ENCODE data around the gene SUCO. TPM values are rescaled to one million over a fixed set of nuclear protein-coding genes. Genes with fewer than 3 reads are reported as not detected.

SUCO gene
- total and polyA plus RNA-seq, 2 donors (not counting 1 experiment from before 2014, with no cell fraction given): 5.5 to 59.7 TPM

DNA sequence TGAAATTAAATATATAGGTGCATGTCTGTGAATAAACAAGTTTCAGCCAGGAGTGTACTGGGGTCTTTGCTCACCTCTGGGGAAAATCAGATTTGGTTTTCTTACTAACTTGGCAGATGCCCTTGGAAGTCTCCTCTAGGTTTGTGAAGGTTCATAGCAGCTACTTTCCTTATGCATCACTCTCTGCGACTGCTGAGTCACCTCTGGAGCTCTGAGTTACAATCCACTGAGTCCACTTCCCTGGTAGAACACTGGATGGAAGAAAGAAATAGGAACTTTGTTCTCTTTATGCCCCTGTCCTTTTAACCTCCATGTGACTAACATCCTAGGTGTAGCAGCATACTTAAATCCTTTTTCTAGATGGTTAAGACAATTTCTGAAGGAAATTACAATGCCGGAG lies 121.6 kb downstream of the SUCO start:
- H3K27ac Mint-ChIP-seq: no peak overlapping the region
- no peak for DNase-seq
- Histone ChIP-seq H3K27me3 (replicated peaks in 1 of 4; ENCODE audit: control extremely low read depth in 1 of 4, control insufficient read depth in 3 of 4, insufficient read depth in 4 of 4, low read length in 3 of 4) (no peaks in the 10 kb centered on the region), H3K4me3 (ENCODE audit: control extremely low read depth in 1 of 5, extremely low read depth in 1 of 5, insufficient read depth in 1 of 5, low read depth in 2 of 5, low read length in 4 of 5) (no peak overlapping the region), H3K27ac (ENCODE audit: low read length in 2 of 2) (no peak overlapping the region), H3K36me3 (replicated peaks in 1 of 2; ENCODE audit: control extremely low read depth in 1 of 2, control insufficient read depth in 1 of 2, extremely low read depth in 1 of 2, insufficient read depth in 2 of 2, low read length in 1 of 2) (no peaks in the 10 kb centered on the region), H4K20me1 (ENCODE audit: control insufficient read depth, insufficient read depth, low read length, poor library complexity, severe bottlenecking) (no peaks in the 10 kb centered on the region), H3K79me2 (ENCODE audit: control insufficient read depth, insufficient read depth, low read length) (no peaks in the 10 kb centered on the region), H3K4me2 (replicated peaks; ENCODE audit: low read depth, low read length, poor library complexity, severe bottlenecking) (no peak overlapping the region), H3K4me1 (ENCODE audit: control insufficient read depth in 2 of 2, insufficient read depth in 2 of 2, low read length in 2 of 2) (no peaks in the 10 kb centered on the region), H3K9me3 (ENCODE audit: control extremely low read depth in 1 of 3, control insufficient read depth in 2 of 3, insufficient read depth in 1 of 3, low read length in 2 of 3) (no peaks in the 10 kb centered on the region), H2AFZ (ENCODE audit: insufficient read depth, low read depth, low read length, poor library complexity, severe bottlenecking) (no peak overlapping the region), H3K9ac (ENCODE audit: low read length) (no peak overlapping the region)
- TF ChIP-seq, protein P1, sequence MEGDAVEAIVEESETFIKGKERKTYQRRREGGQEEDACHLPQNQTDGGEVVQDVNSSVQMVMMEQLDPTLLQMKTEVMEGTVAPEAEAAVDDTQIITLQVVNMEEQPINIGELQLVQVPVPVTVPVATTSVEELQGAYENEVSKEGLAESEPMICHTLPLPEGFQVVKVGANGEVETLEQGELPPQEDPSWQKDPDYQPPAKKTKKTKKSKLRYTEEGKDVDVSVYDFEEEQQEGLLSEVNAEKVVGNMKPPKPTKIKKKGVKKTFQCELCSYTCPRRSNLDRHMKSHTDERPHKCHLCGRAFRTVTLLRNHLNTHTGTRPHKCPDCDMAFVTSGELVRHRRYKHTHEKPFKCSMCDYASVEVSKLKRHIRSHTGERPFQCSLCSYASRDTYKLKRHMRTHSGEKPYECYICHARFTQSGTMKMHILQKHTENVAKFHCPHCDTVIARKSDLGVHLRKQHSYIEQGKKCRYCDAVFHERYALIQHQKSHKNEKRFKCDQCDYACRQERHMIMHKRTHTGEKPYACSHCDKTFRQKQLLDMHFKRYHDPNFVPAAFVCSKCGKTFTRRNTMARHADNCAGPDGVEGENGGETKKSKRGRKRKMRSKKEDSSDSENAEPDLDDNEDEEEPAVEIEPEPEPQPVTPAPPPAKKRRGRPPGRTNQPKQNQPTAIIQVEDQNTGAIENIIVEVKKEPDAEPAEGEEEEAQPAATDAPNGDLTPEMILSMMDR (IDR thresholded peaks at IDR 0.05): no peak
- no peak for TF ChIP-seq EZH2 (IDR thresholded peaks at IDR 0.05; ENCODE audit: borderline replicate concordance, insufficient read depth, low read depth, low read length, poor library complexity, severe bottlenecking)
- WGBS (ENCODE audit: insufficient coverage): no CpG with 5 or more reads among the region's 2 CpGs
- no peak for ATAC-seq (ENCODE audit: low read depth)
- peaks cover 6% of the 10 kb centered on the region for H3K27me3 Mint-ChIP-seq
- H3K4me3 Mint-ChIP-seq: no peak overlapping the region
- intact Hi-C loops (cut with micrococcal nuclease): no loop called here
- ChIA-PET CTCF (no interaction called here), POLR2A (no interaction called here)
- no peaks in the 10 kb centered on the region for H3K9me3 Mint-ChIP-seq (ENCODE audit: insufficient read depth)
- no peaks in the 10 kb centered on the region for H3K4me1 Mint-ChIP-seq

DNA sequence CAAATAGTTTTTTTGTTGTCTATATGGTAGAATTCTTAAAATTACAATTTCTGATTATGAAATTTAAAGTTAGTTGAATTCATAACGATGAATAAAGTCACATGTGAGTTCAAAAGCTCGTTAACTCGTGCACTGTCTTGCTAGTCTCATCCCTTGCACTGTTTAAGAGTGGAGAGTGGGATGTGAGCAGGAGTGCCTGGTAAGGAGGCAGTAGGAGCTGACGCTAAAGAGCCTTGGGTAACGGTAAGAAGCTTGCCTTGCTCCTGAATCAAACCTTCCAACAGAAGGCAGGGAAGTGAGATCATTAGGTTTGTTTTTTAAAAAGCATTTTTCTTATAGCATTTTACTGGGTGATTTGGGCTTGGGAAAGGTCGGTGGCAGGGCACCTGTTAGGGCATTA lies 123.6 kb downstream of the SUCO start:
- H3K4me2 ChIP-seq (replicated peaks; ENCODE audit: low read depth, low read length, poor library complexity, severe bottlenecking): no peak overlapping the region
- 91% methylated on average over 4 of the region's 6 CpGs for WGBS (ENCODE audit: insufficient coverage)
- DNase-seq: no peak
- no peaks in the 10 kb centered on the region for H4K20me1 ChIP-seq (ENCODE audit: control insufficient read depth, insufficient read depth, low read length, poor library complexity, severe bottlenecking)
- Mint-ChIP-seq H3K4me3 (no peak overlapping the region), H3K9me3 (ENCODE audit: insufficient read depth) (no peaks in the 10 kb centered on the region), H3K4me1 (no peaks in the 10 kb centered on the region), H3K27me3 (peaks cover 6% of the 10 kb centered on the region), H3K27ac (no peak overlapping the region)
- ChIA-PET POLR2A (no interaction called here), CTCF (no interaction called here)
- H3K36me3 ChIP-seq (replicated peaks in 1 of 2; ENCODE audit: control extremely low read depth in 1 of 2, control insufficient read depth in 1 of 2, extremely low read depth in 1 of 2, insufficient read depth in 2 of 2, low read length in 1 of 2): no peaks in the 10 kb centered on the region
- H3K27me3 ChIP-seq (replicated peaks in 1 of 4; ENCODE audit: control extremely low read depth in 1 of 4, control insufficient read depth in 3 of 4, insufficient read depth in 4 of 4, low read length in 3 of 4): no peaks in the 10 kb centered on the region
- no peak overlapping the region for H2AFZ ChIP-seq (ENCODE audit: insufficient read depth, low read depth, low read length, poor library complexity, severe bottlenecking)
- no peak overlapping the region for H3K9ac ChIP-seq (ENCODE audit: low read length)
- H3K27ac ChIP-seq (ENCODE audit: low read length in 2 of 2): no peak overlapping the region
- intact Hi-C loops (cut with micrococcal nuclease): no loop called here
- H3K79me2 ChIP-seq (ENCODE audit: control insufficient read depth, insufficient read depth, low read length): no peaks in the 10 kb centered on the region
- H3K9me3 ChIP-seq (ENCODE audit: control extremely low read depth in 1 of 3, control insufficient read depth in 2 of 3, insufficient read depth in 1 of 3, low read length in 2 of 3): peaks cover 0 to 1% (median 0%) of the 10 kb centered on the region in 3 donors
- H3K4me1 ChIP-seq (ENCODE audit: control insufficient read depth in 2 of 2, insufficient read depth in 2 of 2, low read length in 2 of 2): no peaks in the 10 kb centered on the region
- H3K4me3 ChIP-seq (ENCODE audit: control extremely low read depth in 1 of 5, extremely low read depth in 1 of 5, insufficient read depth in 1 of 5, low read depth in 2 of 5, low read length in 4 of 5): no peak overlapping the region
- TF ChIP-seq, protein P1 (IDR thresholded peaks at IDR 0.05): no peak
- TF ChIP-seq EZH2 (IDR thresholded peaks at IDR 0.05; ENCODE audit: borderline replicate concordance, insufficient read depth, low read depth, low read length, poor library complexity, severe bottlenecking): no peak
- ATAC-seq (ENCODE audit: low read depth): no peak
